ENCODE data around the gene PNLDC1. TPM values are rescaled to one million over a fixed set of nuclear protein-coding genes. Genes with fewer than 3 reads are reported as not detected.

PNLDC1 gene
- total and polyA plus RNA-seq, 11 donors, result 0.04 to 0.67 (median 0.20) TPM; not detected in 6

GRCh38 chr6:159797554-159797953 is 2.5 kb upstream of the PNLDC1 start:
- no peak overlapping the region for H3K27ac ChIP-seq
- intact Hi-C loops (cut with DNase I), result no loop called here
- WGBS, 4 donors, result 48 to 88% (median 57%) methylated on average over 1 of the region's 1 CpG
- ATAC-seq (no peak), DNase-seq (no peak)
- H3K4me1 ChIP-seq, result peaks cover 0 to 9% (median 2%) of the 10 kb centered on the region in 12 donors
- H3K27me3 ChIP-seq, result no peaks in the 10 kb centered on the region
- H3K36me3 ChIP-seq, result peaks cover 0 to 73% (median 66%) of the 10 kb centered on the region in 9 donors
- TF ChIP-seq POLR2A (IDR thresholded peaks at IDR 0.05), result no peak
- TF ChIP-seq, protein P1, sequence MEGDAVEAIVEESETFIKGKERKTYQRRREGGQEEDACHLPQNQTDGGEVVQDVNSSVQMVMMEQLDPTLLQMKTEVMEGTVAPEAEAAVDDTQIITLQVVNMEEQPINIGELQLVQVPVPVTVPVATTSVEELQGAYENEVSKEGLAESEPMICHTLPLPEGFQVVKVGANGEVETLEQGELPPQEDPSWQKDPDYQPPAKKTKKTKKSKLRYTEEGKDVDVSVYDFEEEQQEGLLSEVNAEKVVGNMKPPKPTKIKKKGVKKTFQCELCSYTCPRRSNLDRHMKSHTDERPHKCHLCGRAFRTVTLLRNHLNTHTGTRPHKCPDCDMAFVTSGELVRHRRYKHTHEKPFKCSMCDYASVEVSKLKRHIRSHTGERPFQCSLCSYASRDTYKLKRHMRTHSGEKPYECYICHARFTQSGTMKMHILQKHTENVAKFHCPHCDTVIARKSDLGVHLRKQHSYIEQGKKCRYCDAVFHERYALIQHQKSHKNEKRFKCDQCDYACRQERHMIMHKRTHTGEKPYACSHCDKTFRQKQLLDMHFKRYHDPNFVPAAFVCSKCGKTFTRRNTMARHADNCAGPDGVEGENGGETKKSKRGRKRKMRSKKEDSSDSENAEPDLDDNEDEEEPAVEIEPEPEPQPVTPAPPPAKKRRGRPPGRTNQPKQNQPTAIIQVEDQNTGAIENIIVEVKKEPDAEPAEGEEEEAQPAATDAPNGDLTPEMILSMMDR (IDR thresholded peaks at IDR 0.05), result no peak
- no peak overlapping the region for H3K4me3 ChIP-seq
- no peaks in the 10 kb centered on the region for H3K9me3 ChIP-seq

DNA sequence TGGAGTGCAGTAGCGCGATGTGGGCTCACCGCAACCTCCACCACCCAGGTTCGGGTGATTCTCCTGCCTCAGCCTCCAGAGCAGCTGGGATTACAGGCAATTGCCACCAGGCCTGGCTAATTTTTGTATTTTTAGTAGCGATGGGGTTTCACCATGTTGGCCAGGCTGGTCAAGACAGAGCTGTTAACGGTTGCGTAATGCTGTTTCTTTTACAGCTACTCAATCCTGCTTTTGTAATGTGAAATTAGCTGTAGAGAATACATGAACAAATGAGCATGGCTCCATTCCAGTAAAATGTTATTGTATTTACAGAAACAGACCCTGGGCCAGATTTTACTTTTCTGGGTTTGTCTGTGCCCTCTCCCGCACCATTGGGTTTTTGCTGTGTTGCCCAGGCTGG is 1.9 kb downstream of the PNLDC1 start:
- ATAC-seq, result no peak
- TF ChIP-seq POLR2A (IDR thresholded peaks at IDR 0.05), result no peak
- TF ChIP-seq, protein P1 (IDR thresholded peaks at IDR 0.05), result no peak
- Histone ChIP-seq H3K27me3 (no peaks in the 10 kb centered on the region), H3K4me3 (no peak overlapping the region), H3K9me3 (no peaks in the 10 kb centered on the region), H3K36me3 (peaks cover 0 to 34% (median 31%) of the 10 kb centered on the region in 9 donors), H3K27ac (no peak overlapping the region), H3K4me1 (no peaks in the 10 kb centered on the region)
- DNase-seq, result no peak
- intact Hi-C loops (cut with DNase I), result no loop called here
- WGBS, 4 donors, result 92 to 95% (median 94%) methylated on average over 8 of the region's 8 CpGs

DNA sequence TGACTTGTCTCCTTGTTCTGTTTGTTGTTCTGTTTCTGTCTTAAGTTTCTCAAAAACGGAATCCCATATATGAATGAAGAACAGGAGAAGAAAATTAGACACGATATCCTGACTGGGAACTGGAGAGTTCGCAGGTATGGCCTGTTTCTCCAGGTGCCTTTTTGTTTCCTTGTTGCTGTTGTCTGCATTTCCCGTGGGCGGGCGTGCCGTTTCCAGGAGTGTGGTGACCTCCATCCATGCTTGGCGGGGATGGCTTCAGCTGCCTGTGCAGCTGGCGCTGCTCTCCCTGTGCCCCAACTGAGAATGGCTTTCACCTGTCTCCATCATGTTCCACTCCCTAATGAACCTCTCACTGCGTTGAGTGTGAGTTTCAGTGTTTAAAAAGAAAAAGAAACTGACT is 4.4 kb downstream of the PNLDC1 start:
- ATAC-seq (no peak), DNase-seq (no peak)
- no peak overlapping the region for H3K27ac ChIP-seq
- TF ChIP-seq POLR2A (IDR thresholded peaks at IDR 0.05), result no peak
- TF ChIP-seq, protein P1 (IDR thresholded peaks at IDR 0.05), result no peak
- no peaks in the 10 kb centered on the region for H3K9me3 ChIP-seq
- WGBS, 4 donors, result 89 to 93% (median 90%) methylated on average over 10 of the region's 10 CpGs
- intact Hi-C loops (cut with DNase I), result no loop called here
- peaks cover 0 to 9% (median 5%) of the 10 kb centered on the region in 9 donors for H3K36me3 ChIP-seq
- H3K27me3 ChIP-seq, result no peaks in the 10 kb centered on the region
- H3K4me3 ChIP-seq, result no peak overlapping the region
- no peaks in the 10 kb centered on the region for H3K4me1 ChIP-seq

- Histone ChIP-seq H3K4me1 (no peaks in the 10 kb centered on the region), H3K27ac (no peak overlapping the region), H3K36me3 (no peaks in the 10 kb centered on the region), H3K4me3 (no peak overlapping the region), H3K27me3 (no peaks in the 10 kb centered on the region), H3K9me3 (no peaks in the 10 kb centered on the region)
- DNase-seq (no peak), ATAC-seq (no peak)
- no peak for TF ChIP-seq POLR2A (IDR thresholded peaks at IDR 0.05)
- TF ChIP-seq, protein P1 (IDR thresholded peaks at IDR 0.05), result no peak
- intact Hi-C loops (cut with DNase I), result no loop called here
- 91 to 96% (median 93%) methylated on average over 6 of the region's 6 CpGs for WGBS, 4 donors
Measured at GRCh38 chr6:159805440-159806020, 5.5 kb downstream of the PNLDC1 start.

Measured in heart left ventricle (tissue), 16 donors.